NCI-H2107 treated with DMSO at 0.1 percent for 48 hours (cell line): Measurements from ENCODE around the gene ZRANB3.
"Not testable (repeated sequence)": the region's sequence is repeated elsewhere in the genome, so short reads cannot be mapped to it uniquely, and the experiment has no call there.

Experiments
- DNase-seq: peaks from one replicate; lab custom pipeline; 2025; ENCODE audit not compliant: unreplicated experiment; lab: John Stamatoyannopoulos, UW

ZRANB3 gene

GRCh38 chr2:135089597-135089996, 441.4 kb downstream of the ZRANB3 start:
- not testable (repeated sequence) for DNase-seq
